Colonic mucosa (tissue), 4 donors: ENCODE measurements around the gene NEGR1. TPM values are rescaled to one million over a fixed set of nuclear protein-coding genes. Genes with fewer than 3 reads are reported as not detected.

ENCODE experiments used
- DNase-seq: peaks from one replicate; pipeline ENCODE4 v3.0.0-alpha.2; 2020
- H3K27ac ChIP-seq: fragments of 200-600 bp; one replicate; pipeline ENCODE4 v1.8.0; 2021
- H3K27me3 ChIP-seq: fragments of 200-600 bp; one replicate; pipeline ENCODE4 v1.8.0; 2021
- H3K36me3 ChIP-seq: fragments of 200-600 bp; one replicate; pipeline ENCODE4 v1.8.0; 2021
- H3K4me1 ChIP-seq: fragments of 200-600 bp; one replicate; pipeline ENCODE4 v1.8.0; 2021; ENCODE audit warnings: mild to moderate bottlenecking
- H3K4me3 ChIP-seq: fragments of 200-600 bp; one replicate; pipeline ENCODE4 v1.8.0; 2021
- H3K9ac ChIP-seq, 2 donors: one replicate each; pipeline ENCODE4 v1.7.0; 2013; ENCODE audit warnings: control low read depth in 2 of 2, low read depth in 2 of 2, low read length in 2 of 2
- H3K9me3 ChIP-seq: fragments of 200-600 bp; one replicate; pipeline ENCODE4 v1.8.0; 2021
- CTCF ChIP-seq: fragments of 200-600 bp; IDR thresholded peaks from one replicate; pipeline ENCODE4 v1.8.0; 2022; ENCODE audit warnings: antibody characterized with exemption, mild to moderate bottlenecking
- intact Hi-C: fragments of 100-400 bp; cut with DNase I; formaldehyde crosslinking; loops from one replicate; pipeline ENCODE4 v1.14.1; 2022
- total RNA-seq, 2 donors: library from RNA; stranded (reverse); fragmentation: NEBNext Ultra II Directional in 1 of 2; extraction: Animal tissue kit (Norgen Biotek cat#: 25700) in 1 of 2; gene quantifications; one replicate each; pipeline ENCODE4 v1.2.1, GENCODE V29; 2021
- donor health status: healthy.
- donor health status: DM: no; HTN: no; CAD: no.
- donor health status: DM: no; HTN: no; CAD: no.

Gene NEGR1
- total RNA-seq, 2 donors from 2014 or later = 4.0 to 9.2 TPM

GRCh38 chr1:71635568-71635967 is 646.8 kb downstream of the NEGR1 start:
- DNase-seq = no peak
- no peaks in the 10 kb centered on the region for H3K9me3 ChIP-seq
- H3K27ac ChIP-seq = no peak overlapping the region
- intact Hi-C loops = no loop called here
- no peak overlapping the region for H3K4me3 ChIP-seq
- H3K4me1 ChIP-seq = no peaks in the 10 kb centered on the region
- no peak for TF ChIP-seq CTCF
- no peak overlapping the region for H3K9ac ChIP-seq
- no peaks in the 10 kb centered on the region for H3K36me3 ChIP-seq
- H3K27me3 ChIP-seq = no peaks in the 10 kb centered on the region

GRCh38 chr1:71634159-71634558 is 648.2 kb downstream of the NEGR1 start:
- Histone ChIP-seq H3K4me3 (no peak overlapping the region), H3K27me3 (no peaks in the 10 kb centered on the region), H3K4me1 (no peaks in the 10 kb centered on the region), H3K9me3 (no peaks in the 10 kb centered on the region), H3K9ac (no peak overlapping the region), H3K36me3 (no peaks in the 10 kb centered on the region), H3K27ac (no peak overlapping the region)
- no peak for TF ChIP-seq CTCF
- intact Hi-C loops = no loop called here
- DNase-seq = no peak

GRCh38 chr1:71630073-71630472 is 652.3 kb downstream of the NEGR1 start:
- DNase-seq = no peak
- H3K9me3 ChIP-seq = no peaks in the 10 kb centered on the region
- TF ChIP-seq CTCF = no peak
- no peak overlapping the region for H3K27ac ChIP-seq
- no peaks in the 10 kb centered on the region for H3K27me3 ChIP-seq
- intact Hi-C loops = no loop called here
- H3K9ac ChIP-seq = no peak overlapping the region
- no peaks in the 10 kb centered on the region for H3K4me1 ChIP-seq
- no peaks in the 10 kb centered on the region for H3K36me3 ChIP-seq
- H3K4me3 ChIP-seq = no peak overlapping the region

- no peak overlapping the region for H3K27ac ChIP-seq
- intact Hi-C loops = no loop called here
- no peak overlapping the region for H3K4me3 ChIP-seq
- no peak for TF ChIP-seq CTCF
- DNase-seq = no peak
- H3K27me3 ChIP-seq = no peaks in the 10 kb centered on the region
- no peak overlapping the region for H3K9ac ChIP-seq
- no peaks in the 10 kb centered on the region for H3K4me1 ChIP-seq
- H3K36me3 ChIP-seq = no peaks in the 10 kb centered on the region
- no peaks in the 10 kb centered on the region for H3K9me3 ChIP-seq
Measured at GRCh38 chr1:71625004-71625403, 657.3 kb downstream of the NEGR1 start.

DNA sequence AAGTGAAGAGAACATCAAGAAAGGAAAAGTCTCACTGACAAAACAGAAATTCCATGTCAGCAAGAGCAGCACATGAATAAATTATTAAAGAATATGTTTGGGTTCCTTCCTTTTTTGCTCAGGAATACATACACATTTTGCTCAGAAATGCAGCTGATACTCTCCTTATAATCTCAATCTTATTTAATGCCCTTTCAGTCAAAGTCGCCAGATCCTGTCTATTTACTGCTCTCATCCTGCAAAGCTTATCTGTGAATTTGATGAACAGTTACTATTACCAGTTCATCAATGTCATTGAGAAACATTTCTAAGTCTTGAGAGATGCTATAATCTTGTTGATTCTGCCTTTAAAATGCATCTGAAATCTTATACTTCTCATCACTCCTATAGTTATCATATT is 658.5 kb downstream of the NEGR1 start:
- H3K27ac ChIP-seq = no peak overlapping the region
- no peak for TF ChIP-seq CTCF
- no peaks in the 10 kb centered on the region for H3K27me3 ChIP-seq
- H3K9me3 ChIP-seq = no peaks in the 10 kb centered on the region
- H3K36me3 ChIP-seq = no peaks in the 10 kb centered on the region
- DNase-seq = no peak
- H3K4me3 ChIP-seq = no peak overlapping the region
- H3K9ac ChIP-seq = no peak overlapping the region
- intact Hi-C loops = no loop called here
- no peaks in the 10 kb centered on the region for H3K4me1 ChIP-seq

DNA sequence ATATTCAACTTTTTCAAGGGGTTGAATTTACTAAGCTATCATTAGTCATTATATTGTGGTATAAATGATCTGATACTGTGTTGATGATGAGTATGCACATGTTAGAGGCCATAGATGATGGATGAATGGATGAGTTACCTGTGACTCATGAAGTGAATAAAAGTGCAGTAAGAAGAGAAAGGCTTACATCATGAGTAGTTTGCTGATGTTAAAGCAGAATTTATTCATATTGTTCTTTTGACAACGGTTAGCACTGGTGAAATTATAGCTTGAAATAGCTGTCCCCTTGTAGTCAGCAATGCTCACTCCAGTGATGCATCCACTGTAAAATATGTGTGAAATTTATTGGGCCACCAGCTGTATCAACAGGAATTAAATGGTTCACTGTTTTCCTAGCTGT is 660.6 kb downstream of the NEGR1 start:
- no peak for DNase-seq
- Histone ChIP-seq H3K27me3 (no peaks in the 10 kb centered on the region), H3K9me3 (no peaks in the 10 kb centered on the region), H3K9ac (no peak overlapping the region), H3K4me1 (no peaks in the 10 kb centered on the region), H3K36me3 (no peaks in the 10 kb centered on the region), H3K4me3 (no peak overlapping the region), H3K27ac (no peak overlapping the region)
- no peak for TF ChIP-seq CTCF
- intact Hi-C loops = no loop called here
